ENCODE data around the gene FASLG.

GRCh38 chr1:172672720-172673119, 13.8 kb downstream of the FASLG start:
- TF ChIP-seq POLR2A (IDR thresholded peaks at IDR 0.05) (no peak), CTCF (IDR thresholded peaks at IDR 0.05) (no peak)
